HG03060 (cell line): ENCODE measurements around the gene SH2D4B.

ENCODE experiments used
- ATAC-seq: cut with Tn5 transposase; IDR thresholded peaks from one replicate; pipeline ENCODE4 v1.9.1; 2021; ENCODE audit warnings: low read depth, moderate number of reproducible peaks; ENCODE audit not compliant: unreplicated experiment

Gene SH2D4B

GRCh38 chr10:80582286-80582960 is 44.7 kb downstream of the SH2D4B start:
- no peak for ATAC-seq

GRCh38 chr10:80583685-80584084 is 46.0 kb downstream of the SH2D4B start:
- no peak for ATAC-seq

GRCh38 chr10:80585812-80586211 is 48.1 kb downstream of the SH2D4B start:
- no peak for ATAC-seq

- ATAC-seq: no peak
These were observed 50.8 kb downstream of the SH2D4B start for GRCh38 chr10:80588546-80588945.

- peak; percentile 89 for ATAC-seq
These were observed 52.1 kb downstream of the SH2D4B start for GRCh38 chr10:80589726-80590373.

GRCh38 chr10:80590585-80591125 is 53.0 kb downstream of the SH2D4B start:
- no peak for ATAC-seq

GRCh38 chr10:80596391-80597257 is 58.9 kb downstream of the SH2D4B start:
- no peak for ATAC-seq

GRCh38 chr10:80598084-80598798 is 60.5 kb downstream of the SH2D4B start:
- ATAC-seq: peak; percentile 40

GRCh38 chr10:80598951-80599350 is 61.2 kb downstream of the SH2D4B start:
- no peak for ATAC-seq

GRCh38 chr10:80599424-80599847 is 61.7 kb downstream of the SH2D4B start:
- ATAC-seq: peak; percentile 64

GRCh38 chr10:80600256-80600655 is 62.6 kb downstream of the SH2D4B start:
- ATAC-seq: no peak

GRCh38 chr10:80602881-80603280 is 65.2 kb downstream of the SH2D4B start:
- no peak for ATAC-seq

- ATAC-seq: no peak
These were observed 65.8 kb downstream of the SH2D4B start for GRCh38 chr10:80603516-80603915.

GRCh38 chr10:80608706-80609105 is 71.0 kb downstream of the SH2D4B start:
- no peak for ATAC-seq

- no peak for ATAC-seq
These were observed 71.6 kb downstream of the SH2D4B start for GRCh38 chr10:80609331-80609730.

- ATAC-seq: no peak
These were observed 73.9 kb downstream of the SH2D4B start for GRCh38 chr10:80611481-80612185.

- ATAC-seq: no peak
These were observed 74.6 kb downstream of the SH2D4B start for GRCh38 chr10:80612261-80612660.

GRCh38 chr10:80613466-80614170 is 75.9 kb downstream of the SH2D4B start:
- no peak for ATAC-seq
